Skin epidermis (tissue), 12 donors: ENCODE measurements around the gene FAM174C.

ENCODE experiments used
- H3K27ac ChIP-seq, 21 experiments: fragments of 200-600 bp; sonication (generic) in 11 of 21; one replicate each; pipeline ENCODE4 v1.5.0; 2020; ENCODE audit warnings: mild to moderate bottlenecking in 3 of 21, inconsistent platforms in 2 of 21, moderate library complexity in 2 of 21
- H3K4me3 ChIP-seq, 7 experiments: fragments of 200-600 bp; sonication (generic) in 2 of 7; one replicate each; pipeline ENCODE4 v1.5.0; 2020; ENCODE audit warnings: inconsistent platforms in 2 of 7, mild to moderate bottlenecking in 2 of 7, moderate library complexity in 1 of 7

Gene FAM174C

DNA sequence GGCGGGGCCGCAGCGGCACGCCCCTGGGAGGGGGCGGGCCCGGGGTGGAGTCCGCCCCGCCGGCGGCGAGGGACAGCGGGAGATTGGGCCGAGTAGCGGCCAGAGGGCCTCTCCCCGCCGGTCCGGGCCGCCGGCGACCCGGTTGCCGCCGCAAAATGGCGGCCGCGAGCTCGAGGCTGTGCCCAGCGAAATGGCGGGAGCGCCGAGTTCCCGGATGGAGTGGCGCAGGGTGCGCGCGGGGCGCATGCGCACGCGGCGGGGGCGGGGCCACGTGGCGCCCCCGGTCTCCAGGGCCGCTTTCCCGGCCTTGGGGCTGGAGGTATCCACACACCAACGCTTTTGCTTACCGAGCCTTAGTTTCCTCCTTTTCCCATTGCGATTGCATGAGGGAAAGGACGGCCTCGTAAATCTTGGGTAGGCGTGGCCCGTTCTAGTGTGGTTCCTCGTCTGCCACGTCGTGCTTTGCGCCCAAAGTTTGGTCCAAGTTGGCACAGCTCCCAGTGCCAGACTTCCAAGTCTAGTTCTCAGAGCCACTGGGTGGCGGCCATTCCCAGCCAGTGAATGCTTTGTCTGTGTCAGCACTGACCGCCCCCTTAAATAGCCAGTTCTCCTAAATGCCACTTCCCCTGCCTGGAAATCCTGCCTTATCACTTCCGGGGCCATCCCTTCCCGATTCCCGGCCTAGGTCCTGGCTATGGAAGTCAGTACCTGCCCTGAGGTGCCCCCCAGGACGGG, 5.7 kb upstream of the FAM174C start:
- H3K4me3 ChIP-seq: peak overlapping the region; percentile 50 to 74 (median 70)
- H3K27ac ChIP-seq: peak overlapping the region; percentile 87 to 100 (median 96)

DNA sequence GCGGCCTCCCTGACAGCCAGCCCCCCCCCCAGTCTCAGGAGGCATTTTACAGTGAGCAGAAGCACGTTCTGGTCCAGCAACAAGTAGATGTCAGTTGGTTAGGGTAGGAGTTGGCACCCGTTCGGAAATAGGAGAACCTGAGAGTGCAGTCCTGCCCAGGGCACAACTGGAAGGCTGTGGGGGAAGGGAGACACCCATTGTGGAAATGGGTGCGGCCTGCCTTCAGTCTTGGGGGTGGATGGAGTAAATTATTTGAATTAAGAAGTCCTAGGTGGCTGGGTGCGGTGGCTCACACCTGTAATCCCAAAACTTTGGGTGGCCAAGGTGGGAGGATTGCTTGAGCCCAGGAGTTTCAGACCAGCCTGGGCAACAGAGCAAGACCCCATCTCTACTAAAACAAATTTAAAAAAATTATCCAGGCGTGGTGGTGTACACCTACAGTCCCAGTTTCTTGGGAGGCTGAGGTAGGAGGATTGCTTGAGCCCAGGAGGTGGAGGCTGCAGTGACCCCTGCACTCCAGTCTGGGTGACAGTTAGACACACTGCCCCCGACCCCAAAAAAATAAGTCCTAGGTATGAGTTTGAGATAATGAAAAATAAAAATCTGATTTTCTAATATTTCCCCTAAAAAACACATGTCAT, 5.0 kb upstream of the FAM174C start:
- H3K27ac ChIP-seq: peak overlapping the region; percentile 8 to 100 (median 95)
- peak overlapping the region; percentile 50 to 74 (median 70) for H3K4me3 ChIP-seq

- peak overlapping the region in 18 of 21 experiments; percentile 8 to 100 (median 94) for H3K27ac ChIP-seq
- peak overlapping the region; percentile 9 to 74 (median 70) for H3K4me3 ChIP-seq
Measured at GRCh38 chr19:1270854-1271527, 4.3 kb upstream of the FAM174C start.

DNA sequence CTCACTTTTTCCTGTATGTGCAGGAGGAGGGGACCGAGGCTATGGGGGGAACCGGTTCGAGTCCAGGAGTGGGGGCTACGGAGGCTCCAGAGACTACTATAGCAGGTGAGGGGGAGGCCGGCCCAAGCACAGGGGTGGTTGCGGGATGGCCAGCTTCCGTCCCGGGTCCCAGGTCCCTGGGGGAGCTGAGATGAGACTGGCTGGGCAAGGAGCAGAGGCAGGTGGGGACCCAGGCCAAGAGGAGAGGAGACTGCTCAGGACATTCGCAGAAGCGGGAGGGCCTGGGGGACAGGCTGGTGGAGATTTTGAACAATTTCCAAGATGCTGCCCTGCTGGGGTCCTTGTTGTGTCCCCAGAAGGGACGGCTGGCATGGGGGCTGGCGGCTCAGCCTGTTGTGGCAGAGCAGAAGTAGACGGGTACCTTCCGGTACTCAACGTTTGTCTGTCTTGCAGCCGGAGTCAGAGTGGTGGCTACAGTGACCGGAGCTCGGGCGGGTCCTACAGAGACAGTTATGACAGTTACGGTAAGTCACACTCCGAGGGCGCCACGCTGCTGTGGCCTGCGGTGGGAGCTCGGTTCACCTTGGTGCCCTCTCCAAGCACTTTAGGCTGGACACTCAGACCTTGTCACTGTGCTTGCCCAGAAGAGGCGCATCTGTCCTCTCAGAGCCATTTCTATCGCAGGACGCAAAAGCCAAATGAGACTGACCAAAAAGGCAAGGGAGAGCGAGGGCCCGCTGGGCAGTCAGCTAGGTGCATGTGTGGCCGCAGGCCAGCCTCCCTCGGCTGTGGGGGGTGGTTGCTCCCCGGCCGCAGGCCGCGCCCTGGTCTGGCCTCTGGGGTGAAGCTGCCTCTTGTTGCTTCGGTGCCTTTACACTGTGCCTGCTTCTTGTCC, 3.6 kb upstream of the FAM174C start:
- Histone ChIP-seq H3K27ac (peak overlapping the region in 13 of 21 experiments; percentile 34 to 100 (median 97)), H3K4me3 (peak overlapping the region in 2 of 7 experiments; percentile 67 to 70)

GRCh38 chr19:1272423-1273262, 2.7 kb upstream of the FAM174C start:
- H3K4me3 ChIP-seq: no peak overlapping the region
- peak overlapping the region in 10 of 21 experiments; percentile 2 to 100 (median 94) for H3K27ac ChIP-seq

DNA sequence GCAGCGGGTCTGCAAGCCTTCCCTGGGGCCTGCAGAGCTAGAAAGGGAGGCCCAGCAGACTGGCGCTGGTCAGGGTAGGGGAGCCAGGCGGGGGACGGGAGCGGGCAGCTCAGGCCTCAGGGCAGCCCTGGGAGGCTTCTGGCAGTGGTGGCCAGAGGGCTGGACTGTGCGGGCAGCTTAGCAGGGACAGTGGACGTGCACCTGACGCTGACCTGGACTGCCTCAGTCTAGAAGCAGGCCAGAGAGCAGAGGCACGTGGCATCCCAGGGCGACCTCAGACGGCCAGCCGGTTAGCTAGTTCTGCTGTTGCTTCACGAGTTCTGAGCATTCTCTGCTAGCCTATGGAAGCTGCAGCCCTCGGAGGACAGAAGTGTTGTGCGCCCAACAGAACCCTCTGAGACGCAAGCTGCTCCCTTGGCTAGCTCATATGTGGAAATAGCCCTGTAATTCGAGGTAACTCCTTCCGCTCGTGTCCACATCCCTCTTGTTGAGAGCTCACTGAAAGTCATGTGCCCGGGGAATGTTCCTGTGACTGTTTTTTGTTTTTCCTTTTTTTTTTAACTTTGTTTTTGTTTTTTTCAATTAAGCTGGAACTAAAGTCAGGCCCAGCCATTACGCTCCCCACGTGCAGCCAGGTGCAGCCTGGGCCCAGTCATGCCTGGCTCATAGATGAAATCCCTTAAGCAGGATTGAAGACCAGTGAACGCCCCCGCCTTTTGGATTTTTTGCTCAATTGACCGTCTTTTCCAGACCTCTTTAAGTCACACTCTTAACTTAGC, 1.9 kb upstream of the FAM174C start:
- Histone ChIP-seq H3K4me3 (no peak overlapping the region), H3K27ac (peak overlapping the region in 10 of 21 experiments; percentile 24 to 98 (median 96))

- Histone ChIP-seq H3K4me3 (peak overlapping the region; percentile 45 to 72 (median 59)), H3K27ac (peak overlapping the region; percentile 34 to 99 (median 96))
Measured at GRCh38 chr19:1274081-1274851, 1.1 kb upstream of the FAM174C start.

GRCh38 chr19:1274852-1275259, 474 bp upstream of the FAM174C start:
- H3K27ac ChIP-seq: peak overlapping the region; percentile 34 to 99 (median 96)

DNA sequence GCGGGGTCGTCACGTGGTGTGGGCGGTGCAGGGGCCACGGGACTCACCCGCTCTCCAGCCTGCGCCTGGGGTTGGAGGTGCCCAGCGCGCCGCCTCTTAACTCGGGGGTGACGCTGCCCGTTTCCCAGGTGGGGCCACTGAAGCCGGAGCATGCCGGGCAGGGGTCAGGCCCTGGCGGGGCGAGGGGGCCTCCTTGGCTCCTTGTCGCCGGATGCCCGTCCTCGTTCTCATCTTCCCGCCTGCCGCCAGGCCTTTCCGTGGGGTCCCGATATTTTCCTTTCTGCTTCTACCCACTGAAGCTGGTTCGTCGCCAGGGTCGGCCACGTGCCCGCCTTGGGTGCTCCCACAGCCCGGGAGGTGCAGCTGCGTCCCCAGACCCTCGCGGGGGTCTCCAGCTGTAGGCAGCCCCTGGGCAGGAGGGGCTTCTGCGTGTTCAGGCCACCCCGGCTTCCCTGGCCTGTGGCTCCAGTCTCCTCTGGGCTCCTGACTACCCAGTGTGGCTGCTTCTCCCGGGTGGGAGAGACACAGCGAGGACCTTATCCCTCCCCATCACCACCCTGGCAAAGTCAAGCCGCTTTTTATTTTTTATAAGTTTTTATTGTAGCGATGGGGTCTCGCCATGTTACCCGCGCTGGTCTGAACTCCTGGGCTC, 772 bp downstream of the FAM174C start:
- peak overlapping the region; percentile 45 to 72 (median 59) for H3K4me3 ChIP-seq
- peak overlapping the region; percentile 69 to 99 (median 96) for H3K27ac ChIP-seq

More at GRCh38 chr19:1274852-1275259, 474 bp upstream of the FAM174C start:
- peak overlapping the region; percentile 45 to 72 (median 59) for H3K4me3 ChIP-seq

- peak overlapping the region in 6 of 7 experiments; percentile 57 to 72 (median 60) for H3K4me3 ChIP-seq
Measured at GRCh38 chr19:1276628-1277022, 1.3 kb downstream of the FAM174C start.

GRCh38 chr19:1277061-1277460, 1.7 kb downstream of the FAM174C start:
- H3K4me3 ChIP-seq: no peak overlapping the region

More at GRCh38 chr19:1276628-1277022, 1.3 kb downstream of the FAM174C start:
- peak overlapping the region in 19 of 21 experiments; percentile 82 to 99 (median 96) for H3K27ac ChIP-seq

GRCh38 chr19:1278074-1278473, 2.7 kb downstream of the FAM174C start:
- H3K4me3 ChIP-seq: no peak overlapping the region
- H3K27ac ChIP-seq: no peak overlapping the region

More at GRCh38 chr19:1277061-1277460, 1.7 kb downstream of the FAM174C start:
- H3K27ac ChIP-seq: peak overlapping the region in 6 of 21 experiments; percentile 84 to 97 (median 96)

DNA sequence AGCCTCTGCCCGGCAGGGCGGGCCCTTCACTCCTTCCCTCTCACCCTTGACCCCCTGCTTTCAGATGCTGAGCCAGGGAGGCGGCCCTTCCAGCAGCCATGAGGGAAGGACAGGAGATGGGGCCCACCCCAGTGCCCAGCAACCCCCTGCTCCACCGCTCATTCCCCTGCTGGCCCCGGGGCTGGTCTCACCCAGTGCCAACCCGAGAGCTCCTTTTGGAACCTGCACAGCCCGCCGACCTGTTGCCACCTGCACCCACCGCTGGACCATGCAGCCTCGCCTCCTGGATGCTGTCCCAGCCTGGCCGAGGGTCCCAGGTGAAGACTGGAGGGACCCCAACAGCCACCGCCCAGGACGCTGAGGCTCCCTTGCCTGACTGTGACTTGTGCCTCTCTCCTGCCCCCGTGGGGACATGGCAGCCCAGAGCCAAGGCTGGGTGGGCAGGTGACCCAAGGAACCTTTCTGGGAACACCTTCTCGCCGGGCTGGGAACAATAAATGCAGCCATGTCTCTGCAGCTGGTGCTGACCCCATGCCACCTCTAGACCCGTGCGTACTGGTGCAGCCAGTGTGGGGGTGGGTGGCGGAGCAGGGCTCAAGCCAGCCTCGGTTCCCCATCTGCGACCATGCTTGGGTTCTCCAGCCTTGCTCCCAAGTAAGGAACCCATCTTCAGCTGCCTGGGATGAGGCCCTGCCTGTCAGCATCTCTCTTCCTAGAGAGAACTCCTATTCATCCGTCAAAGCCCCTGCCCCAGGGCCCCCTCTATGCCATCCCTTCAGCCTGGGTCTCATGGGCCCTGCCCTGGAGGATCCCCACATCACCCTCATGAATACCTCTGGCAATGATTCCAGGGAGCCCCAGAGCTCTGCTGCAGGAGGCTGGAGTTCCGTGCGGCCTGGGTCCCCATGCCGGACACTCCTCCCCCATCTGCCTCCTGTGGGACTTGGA, 3.7 kb downstream of the FAM174C start:
- Histone ChIP-seq H3K4me3 (no peak overlapping the region), H3K27ac (no peak overlapping the region)

- H3K27ac ChIP-seq: no peak overlapping the region
- no peak overlapping the region for H3K4me3 ChIP-seq
Measured at GRCh38 chr19:1279782-1280341, 4.5 kb downstream of the FAM174C start.
